Measurements from ENCODE around the gene ERC2.

DNA sequence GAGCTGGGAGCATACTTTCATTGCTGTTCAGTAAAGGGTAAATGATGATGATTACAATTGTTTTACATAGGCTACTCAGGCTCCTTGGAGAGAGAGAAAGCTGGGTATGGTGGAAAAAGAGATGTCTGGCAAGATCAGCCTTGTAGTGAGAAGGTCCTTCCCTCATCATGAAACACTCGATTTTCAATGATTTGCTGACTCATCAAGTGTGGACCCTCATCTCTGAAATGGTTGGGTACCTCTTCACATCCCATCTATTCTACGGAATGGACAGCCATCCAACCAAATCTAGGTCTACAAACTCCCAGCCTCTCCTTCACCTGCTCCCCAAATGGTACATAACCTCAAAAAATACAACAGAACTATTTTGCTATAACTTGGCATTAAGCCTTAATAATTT lies 610.6 kb downstream of the ERC2 start:
- TF ChIP-seq, protein P1, sequence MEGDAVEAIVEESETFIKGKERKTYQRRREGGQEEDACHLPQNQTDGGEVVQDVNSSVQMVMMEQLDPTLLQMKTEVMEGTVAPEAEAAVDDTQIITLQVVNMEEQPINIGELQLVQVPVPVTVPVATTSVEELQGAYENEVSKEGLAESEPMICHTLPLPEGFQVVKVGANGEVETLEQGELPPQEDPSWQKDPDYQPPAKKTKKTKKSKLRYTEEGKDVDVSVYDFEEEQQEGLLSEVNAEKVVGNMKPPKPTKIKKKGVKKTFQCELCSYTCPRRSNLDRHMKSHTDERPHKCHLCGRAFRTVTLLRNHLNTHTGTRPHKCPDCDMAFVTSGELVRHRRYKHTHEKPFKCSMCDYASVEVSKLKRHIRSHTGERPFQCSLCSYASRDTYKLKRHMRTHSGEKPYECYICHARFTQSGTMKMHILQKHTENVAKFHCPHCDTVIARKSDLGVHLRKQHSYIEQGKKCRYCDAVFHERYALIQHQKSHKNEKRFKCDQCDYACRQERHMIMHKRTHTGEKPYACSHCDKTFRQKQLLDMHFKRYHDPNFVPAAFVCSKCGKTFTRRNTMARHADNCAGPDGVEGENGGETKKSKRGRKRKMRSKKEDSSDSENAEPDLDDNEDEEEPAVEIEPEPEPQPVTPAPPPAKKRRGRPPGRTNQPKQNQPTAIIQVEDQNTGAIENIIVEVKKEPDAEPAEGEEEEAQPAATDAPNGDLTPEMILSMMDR (conservative IDR thresholded peaks at IDR 0.05 in 1 of 2, IDR thresholded peaks at IDR 0.05 in 1 of 2; ENCODE audit: extremely low read depth in 1 of 2, insufficient read depth in 1 of 2, low read depth in 1 of 2, low read length in 2 of 2), result no peak
- no peak for TF ChIP-seq EZH2 (IDR thresholded peaks at IDR 0.05; ENCODE audit: borderline replicate concordance, low read length)

Measured in mammary epithelial cell (primary cell).